GM18868 (cell line): ENCODE measurements around the gene PRR5L.

Experiments used
- ATAC-seq: cut with Tn5 transposase; IDR thresholded peaks from one replicate; pipeline ENCODE4 v1.9.1; 2021; ENCODE audit warnings: mild to moderate bottlenecking, moderate library complexity; ENCODE audit not compliant: unreplicated experiment

The PRR5L gene

DNA sequence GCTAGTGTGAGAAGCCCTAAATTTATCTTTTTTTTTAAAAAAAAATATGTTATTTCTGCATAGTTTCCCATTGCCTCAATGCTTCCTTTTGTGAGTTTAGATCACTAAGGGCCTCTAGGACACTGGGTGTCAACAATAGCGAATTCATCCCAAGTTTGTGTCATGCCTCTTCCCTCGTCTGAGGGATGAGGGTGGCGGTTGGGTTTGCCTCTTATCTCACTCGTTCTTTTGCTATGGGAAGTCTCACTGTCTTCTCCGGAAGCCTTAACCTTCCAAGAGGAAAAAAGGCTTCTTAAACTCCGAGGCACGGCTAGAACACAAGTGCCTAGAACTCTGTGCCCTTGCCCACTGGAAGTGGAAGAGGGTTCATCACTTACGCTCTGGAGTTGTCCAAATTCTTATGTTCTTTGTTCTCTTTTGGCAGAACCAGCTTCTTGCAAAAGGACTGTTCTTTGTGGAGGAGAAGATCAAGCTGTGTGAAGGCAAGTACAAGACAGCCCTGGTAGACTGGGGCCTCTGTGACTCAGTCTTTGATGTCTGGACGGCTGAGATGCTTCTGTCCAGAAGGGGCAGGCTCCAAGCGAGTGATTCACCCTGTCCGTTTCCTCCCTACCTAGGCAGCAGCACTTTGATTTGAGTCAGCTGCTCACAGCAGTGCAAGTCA lies 135.5 kb downstream of the PRR5L start:
- no peak for ATAC-seq

DNA sequence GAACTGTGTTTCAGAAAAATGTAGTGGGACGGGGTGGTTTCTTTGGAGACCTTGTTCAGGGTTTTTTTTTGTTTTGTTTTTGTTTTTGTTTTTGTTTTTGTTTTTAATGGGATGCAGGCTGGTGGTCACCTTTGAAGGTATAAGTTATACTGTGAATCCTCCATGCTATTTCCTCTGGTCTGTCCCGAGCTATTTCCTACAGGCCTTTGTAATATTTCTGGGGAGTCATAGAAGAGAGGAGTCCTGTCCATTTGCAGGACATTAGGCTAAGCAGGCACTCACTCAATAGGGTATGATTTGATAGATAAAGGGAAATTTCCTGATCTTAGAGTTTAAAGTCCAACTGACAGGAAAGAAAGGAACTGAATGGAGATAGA lies 136.0 kb downstream of the PRR5L start:
- ATAC-seq = no peak

DNA sequence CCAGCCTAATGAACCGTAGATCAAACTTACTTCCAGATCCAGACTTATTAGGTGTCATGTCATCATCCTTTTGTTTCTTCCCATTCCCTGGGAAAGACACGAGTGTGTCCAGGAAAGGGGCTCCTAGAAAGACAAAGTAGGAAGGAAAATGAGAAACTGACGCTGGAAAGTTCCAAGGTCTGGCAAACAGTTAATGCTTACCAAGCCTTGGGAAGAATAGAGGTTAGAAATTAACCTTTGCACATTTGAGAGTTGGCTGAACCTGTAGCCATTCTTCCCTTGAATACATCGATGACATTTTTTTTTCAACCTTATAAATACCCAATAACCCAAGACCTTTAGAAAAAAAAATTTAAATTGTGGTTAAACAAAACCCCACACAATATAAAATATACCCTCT lies 136.7 kb downstream of the PRR5L start:
- no peak for ATAC-seq

DNA sequence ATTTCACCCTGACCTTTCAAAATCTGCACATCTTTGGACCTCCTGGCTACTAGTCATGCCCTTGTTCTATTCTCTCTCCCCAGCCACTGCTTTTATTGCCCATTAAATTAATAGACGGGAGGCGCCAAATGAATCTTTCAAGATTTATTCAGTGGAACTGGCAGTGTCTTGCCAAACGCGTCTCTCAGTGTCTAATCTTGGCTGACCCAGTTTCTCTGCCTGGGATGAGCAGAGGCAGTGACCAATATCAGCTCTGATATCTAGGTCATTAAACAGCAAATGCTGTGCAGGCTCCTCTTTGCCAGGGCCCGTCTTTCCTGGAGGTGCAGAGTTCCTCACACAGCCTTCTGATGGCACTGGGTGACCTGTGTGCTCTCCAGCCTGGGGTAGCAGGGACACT lies 140.0 kb downstream of the PRR5L start:
- no peak for ATAC-seq

DNA sequence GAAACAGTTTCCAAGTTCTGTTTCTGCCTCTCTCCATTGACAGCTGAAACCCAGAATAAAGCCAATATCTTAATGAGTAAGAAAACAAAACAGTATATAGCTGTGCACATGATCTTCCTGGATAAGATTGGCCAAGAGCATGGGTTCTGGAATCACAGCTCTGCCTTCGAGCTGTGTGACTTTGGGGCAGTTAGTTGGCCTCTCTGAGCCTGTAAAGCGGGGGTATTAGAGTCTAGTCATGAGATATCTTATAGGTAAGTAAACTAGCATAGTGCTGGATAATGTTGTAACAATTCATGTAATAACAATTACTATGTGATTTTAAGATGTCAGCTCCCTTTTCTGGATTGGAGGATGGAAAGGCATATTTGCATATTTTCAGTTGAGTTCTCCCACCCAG lies 140.5 kb downstream of the PRR5L start:
- no peak for ATAC-seq

DNA sequence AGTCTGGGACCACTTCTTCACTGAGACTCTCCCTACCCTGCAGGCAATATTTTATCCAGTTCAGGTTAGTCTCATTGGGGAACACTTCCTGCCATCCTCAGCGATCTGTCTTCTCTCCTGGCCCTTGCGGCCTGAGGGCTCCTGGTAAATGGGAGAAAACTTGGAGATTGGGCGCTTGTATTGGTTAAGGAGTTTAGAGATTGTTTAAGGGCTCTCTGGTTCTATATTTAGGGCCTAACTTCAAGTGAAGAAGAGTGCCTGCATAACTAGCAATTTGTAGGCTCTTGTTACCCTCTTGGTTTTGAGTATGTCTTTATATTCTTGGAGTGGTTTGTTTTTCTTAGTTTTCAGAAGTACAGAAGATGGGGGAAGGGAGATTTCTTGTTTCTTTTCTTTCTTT lies 141.3 kb downstream of the PRR5L start:
- ATAC-seq = no peak

DNA sequence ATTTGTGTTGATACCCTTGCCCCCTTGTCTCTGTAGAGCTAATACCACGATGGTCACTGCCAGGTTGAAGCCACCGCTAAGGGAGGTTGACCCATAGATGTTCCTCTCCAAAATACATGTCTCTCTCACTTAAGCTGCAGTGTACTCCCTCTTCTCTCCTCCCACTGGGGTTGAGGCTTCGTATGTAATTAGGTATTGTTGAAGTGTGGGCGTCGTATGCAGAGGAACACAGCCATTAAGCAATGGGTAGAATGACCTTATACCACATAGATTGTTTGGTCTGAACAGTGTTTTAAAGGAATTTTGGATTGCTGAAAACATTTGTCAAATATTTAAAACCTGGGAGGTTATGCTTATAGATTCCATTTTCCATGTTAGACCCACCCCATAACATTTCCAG lies 142.0 kb downstream of the PRR5L start:
- no peak for ATAC-seq

DNA sequence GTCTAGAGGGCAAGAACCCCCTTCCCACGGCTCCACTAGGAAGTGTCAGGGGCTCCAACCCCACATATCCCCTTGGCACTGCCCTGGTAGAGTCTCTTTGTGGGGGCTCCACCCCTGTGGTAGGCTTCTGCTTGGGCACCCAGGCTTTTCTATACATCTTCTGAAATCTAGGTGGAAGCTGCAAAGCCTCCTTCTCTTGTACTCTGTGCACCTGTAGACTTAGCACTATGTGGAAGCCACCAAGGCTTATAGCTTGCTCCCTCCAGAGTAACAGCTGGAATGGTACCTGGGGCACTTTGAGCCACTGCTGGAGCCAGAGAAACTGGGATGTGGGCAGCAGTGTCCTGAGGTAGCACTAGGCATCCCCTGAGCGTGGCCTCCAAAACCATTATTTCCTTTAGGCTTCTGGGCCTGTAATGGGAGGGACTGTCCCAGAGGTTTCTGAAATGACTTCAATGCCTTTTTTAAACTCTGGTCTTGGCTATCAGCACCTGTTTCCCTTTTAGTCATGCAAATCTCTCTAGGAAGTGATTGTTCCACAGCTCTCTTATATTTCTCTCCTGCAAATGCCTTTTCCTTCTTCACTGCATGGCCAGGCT lies 145.6 kb downstream of the PRR5L start:
- ATAC-seq = peak; percentile 97

DNA sequence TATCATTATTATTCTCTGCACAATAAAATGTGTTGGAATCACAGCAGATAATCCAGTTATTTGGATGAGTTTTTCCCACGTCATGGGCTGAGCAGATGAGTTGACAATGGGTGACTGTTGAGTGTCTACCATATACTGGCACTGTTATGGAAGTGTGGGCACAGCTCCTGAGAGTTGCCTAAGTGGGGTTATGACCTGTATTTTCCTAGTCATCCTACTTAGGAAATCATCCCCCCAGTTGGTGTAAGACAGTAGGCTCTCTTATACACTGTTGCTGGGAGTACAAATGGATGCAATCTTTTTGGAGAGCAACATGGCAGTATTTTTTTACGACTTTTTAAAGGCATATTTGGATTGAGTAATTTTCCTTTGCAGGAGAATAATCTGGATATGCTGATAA lies 147.6 kb downstream of the PRR5L start:
- ATAC-seq = no peak

DNA sequence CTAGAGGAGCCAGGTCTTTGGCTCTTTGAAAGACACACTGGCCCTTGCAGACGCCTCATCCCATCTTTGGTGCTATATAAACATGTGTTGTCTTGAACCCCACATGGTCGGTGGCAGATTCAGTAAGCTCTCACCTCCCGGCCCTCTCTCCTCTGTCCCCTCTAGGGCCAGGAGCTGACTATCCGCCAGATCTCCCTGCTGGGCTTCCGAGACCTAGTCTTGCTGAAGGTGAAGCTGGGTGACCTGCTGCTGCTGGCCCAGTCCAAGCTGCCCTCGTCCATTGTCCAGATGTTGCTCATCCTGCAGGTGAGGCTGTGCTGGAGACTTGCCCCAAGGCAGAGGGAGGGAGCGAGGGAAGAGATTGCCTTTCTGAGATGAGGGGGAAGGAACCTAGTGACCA lies 150.0 kb downstream of the PRR5L start:
- no peak for ATAC-seq

DNA sequence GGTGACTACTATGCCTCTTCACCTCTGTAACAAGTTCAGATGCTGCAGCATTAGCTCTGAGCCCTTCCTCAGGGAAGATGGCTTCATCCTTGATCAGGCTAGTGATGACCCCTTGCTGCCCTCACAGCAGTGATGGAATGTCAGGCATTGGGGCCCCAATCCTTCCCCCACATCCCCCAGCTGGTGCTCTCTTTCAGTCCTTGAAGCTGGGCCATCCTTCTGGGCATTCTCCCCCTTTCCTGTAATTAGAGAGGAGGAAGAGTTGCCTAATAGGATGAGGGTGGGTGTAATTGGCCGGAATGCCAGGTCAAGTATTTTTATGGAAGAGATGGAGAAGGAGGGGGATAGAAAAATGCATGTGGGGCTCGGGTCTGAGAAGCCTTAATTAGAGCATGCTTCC lies 151.4 kb downstream of the PRR5L start:
- ATAC-seq = no peak

DNA sequence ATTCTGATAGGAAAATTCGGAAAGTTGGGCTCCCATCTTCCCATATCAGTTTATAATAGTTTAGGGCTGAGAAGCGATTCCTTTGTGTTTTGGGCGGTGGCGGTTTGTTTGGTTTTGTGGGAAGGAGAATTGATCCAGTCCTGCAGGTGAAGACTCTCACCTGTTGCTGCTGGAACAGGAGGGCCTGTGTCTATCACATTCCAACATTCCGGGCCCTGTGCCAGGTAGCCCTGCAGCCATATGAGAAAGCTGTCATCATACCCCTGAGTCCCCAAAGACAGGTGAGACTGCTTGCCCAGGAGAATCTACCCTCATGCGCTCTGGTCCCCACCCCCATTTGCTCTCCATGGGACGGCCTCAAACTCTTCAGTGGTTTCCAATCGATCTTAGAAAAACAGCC lies 151.9 kb downstream of the PRR5L start:
- no peak for ATAC-seq

DNA sequence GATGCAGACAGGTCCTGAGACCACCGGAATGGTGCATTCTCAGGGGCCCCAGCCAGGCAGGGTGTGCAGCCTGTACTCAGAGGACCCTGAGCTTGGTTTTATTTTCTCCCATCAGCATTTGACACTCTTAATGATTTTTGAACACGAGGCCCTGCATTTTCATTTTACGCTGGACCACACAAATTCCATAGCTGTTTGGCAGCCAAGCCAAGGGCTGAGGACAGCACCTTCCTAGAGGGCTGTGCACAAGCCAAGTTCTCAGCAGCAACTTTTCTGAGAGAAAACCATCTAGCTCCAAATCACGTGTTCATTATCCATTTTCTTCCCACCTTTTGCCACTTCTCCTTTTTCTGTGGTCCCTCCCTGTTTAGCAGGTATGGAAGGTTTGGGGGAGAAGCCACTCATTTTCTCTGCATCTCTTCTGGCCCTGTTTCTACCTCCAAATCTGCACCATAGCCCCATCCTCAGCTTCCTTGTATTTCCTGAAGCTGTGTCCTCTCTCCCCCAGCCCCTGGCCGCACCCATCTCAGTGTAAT lies 153.5 kb downstream of the PRR5L start:
- ATAC-seq = peak; percentile 12

DNA sequence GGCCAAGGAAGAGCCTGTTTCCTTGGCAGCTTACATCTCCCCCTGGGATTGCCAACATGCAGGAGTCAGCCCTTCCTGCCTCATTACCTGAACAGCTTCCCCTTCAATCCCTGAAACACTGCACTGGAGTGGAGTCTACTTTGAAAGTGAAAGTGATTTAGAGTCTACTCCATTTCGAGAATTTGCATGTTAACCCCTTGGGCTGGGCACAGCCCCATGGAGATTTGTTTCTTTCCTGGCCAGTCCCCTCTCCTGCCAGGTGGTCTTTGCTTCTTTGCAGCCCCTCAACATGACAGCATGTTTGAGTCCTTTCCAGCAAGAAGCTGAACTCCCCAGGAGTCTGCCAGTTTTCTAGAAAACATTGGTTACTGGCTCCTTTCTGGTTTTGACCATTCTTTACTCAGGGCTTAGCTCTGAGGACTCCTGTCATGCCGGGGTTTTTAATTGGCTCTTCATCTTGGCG lies 154.1 kb downstream of the PRR5L start:
- peak; percentile 70 for ATAC-seq

DNA sequence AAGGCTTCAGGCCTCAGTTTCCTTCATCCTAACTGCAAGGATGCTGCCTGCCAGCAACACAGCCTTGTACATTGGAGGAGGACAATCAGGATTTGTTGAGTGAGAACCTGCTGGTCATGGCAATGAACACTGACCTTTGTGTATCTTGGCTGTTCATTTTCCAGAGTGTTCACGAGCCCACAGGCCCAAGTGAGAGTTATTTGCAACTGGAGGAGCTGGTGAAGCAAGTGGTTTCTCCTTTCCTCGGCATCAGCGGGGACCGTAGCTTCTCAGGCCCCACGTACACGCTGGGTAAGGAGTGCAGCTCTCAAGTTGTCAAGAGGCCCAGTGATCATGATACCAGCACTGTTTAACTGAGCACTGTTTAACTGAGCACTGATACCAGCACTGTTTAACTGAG lies 155.0 kb downstream of the PRR5L start:
- ATAC-seq = no peak

DNA sequence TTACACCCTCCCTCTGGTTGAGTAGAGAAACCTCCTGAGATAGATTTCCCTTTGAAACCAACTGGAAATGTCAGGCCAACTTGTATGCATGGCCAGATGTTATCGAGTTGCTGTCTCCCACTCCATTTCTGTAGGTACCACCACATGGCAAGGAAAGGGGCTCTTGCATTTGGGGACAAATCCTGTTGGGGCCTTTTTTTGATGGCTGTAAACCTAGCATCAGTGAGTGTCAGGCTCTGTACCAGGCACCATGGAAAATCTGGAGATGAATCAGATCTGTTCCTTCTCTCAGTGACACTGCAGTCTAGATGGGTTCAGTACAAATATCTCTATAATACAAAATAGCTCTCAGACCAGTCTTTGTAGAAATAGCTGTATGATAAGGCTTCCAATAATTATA lies 155.6 kb downstream of the PRR5L start:
- ATAC-seq = no peak

DNA sequence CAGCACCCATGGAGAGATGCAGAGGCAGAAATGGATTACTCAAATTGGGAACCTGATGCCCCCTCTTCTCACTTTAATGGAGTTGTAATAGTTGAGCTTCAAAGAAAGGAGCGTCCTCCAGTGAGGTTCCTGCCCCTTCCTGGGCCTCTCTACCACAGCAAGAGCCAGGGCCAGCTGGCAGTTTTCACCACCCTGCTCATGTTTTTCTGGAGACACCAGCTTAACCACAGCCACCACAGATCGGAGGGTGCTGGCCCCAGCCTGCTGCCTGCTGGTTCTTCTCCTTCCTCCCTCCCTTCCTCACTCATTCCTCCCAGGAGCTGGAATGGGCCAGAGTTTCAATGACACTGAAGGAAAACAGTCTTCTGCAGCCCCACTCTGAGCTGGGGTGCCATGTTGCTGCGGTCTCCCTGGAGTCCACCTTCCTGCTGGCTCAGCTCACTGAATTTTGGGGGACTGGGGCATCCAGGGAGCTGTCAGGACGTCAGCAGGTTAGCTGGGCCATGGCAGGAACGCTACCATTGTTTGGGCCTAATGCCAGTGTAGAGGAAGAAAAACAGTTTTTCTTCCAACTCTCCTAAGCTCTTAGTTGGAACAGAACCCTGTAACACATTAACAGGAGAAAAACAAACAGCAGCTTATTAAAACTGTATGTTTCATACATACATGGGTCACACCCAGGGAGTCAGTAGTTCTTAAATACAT lies 156.3 kb downstream of the PRR5L start:
- no peak for ATAC-seq

DNA sequence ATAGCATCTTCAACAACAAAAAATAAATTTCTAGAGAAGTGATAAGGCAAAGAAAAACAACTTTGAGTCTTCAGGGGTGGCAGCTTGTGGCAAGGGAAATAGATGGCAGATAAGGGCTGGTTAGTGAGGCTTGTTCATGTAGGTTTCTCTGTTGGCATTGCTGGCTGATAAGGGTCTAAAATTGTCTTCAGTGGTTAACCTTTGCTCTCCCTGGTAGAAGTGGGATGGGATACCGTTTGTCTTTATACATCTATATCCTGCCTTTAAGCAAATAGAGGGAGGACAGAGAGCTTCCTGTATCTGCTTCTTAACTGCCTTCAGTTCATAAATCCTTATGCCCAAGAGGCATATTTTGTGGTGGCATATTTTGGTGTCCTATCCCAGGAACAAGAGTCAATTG lies 156.9 kb downstream of the PRR5L start:
- ATAC-seq = no peak

DNA sequence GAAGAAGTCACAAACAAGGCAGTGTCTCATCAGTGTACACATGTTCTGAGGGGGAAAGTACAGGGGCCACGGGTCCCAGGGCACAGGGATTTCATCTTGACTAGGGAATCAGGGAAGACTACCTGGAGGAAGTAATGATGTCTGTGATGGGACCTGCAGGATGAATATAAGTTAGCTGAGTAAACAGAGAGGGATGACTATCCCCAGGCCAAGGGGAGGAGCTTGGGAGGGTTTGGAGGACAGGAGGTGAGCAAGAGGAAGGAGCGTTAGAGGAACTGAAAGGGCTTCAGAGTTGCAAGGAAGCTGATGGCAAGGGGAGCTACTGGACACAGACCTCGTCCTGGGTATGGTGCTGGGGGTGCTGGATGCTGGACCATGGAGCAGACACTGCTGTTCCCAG lies 157.6 kb downstream of the PRR5L start:
- ATAC-seq = no peak

DNA sequence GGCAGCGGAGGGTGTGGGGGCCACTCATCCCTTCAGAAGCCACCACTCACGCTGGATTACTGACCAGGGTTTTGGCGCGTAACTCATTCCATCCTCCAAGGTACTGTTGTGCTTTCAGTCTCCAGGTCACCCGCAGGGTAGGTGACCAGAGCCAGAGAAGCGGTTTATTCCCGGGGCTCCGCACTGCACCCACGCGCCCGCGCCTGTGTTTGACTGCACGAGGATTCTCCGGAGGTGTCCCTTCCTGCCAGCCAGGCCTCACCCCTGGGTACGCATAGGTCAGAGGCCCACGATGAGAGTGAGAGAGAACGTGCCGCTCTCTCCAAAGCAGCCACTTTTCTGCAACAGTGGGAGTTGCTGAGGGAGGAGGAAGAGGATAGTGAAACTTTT lies 158.5 kb downstream of the PRR5L start:
- ATAC-seq = no peak

DNA sequence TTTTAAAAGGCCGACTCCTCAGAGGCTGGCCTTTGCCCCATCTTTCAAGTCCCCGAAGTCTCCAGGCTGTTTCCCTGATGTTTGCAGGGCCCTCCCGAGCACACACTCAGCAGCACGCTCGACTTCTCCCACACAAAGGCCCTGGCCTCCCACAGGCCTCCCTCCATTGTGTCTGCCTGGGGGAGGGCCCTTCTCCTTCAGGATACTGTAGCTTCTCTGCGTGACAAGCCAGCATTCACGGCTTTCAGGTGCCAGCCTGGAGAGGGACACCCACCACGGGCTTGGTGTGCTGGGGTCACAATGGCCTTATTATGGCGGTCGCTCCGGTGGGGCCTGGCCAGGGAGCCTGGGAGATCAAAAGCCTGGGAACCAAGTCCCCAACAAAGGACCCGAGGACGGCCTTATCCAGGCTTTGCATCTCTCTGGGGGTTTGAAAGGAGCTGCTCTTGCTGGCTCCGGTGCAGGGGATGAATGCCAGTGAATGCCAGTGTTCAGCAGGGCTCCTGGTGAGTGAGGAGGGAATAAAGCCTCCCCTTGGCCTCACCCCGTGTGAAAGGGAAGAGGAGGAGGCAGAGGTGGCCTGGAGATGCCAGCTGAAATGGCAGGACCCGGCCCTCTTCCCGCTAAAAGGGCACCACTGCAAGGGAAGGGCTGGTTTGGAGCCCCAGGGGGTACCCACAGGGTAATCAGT lies 159.0 kb downstream of the PRR5L start:
- ATAC-seq = no peak
